Stimulated activated CD4-positive, alpha-beta T cell treated with anti-CD3 and anti-CD28 coated beads, Interleukin-4, amount 100 ng/mL, for 24 hours (primary cell): Measurements from ENCODE around the gene RNF111.
"Not testable (repeated sequence)": the region's sequence is repeated elsewhere in the genome, so short reads cannot be mapped to it uniquely, and the experiment has no call there.

ENCODE experiments used
- DNase-seq: peaks from one replicate; pipeline ENCODE4 v3.0.0-alpha.2; 2020

Gene RNF111

GRCh38 chr15:59140422-59141226, 153.2 kb downstream of the RNF111 start:
- DNase-seq: no peak

DNA sequence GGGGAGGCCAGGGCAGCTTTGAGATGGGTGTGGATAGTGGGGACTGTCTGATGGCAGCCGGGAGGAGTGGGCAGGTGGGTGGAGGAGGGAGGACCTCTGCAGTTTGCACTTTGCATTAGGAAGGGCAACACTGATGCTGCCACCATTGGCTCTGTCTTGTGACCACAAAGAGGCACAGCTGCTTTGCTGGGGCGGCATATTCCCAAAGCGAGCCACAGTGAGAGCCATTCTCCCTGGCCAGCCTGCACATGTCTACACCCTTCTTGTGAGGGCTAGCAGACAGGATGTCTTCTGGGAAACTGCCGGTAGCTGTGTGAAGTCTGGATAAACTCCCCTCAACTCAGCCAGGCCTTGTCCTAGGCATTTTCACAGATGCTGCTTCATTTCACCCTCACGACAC, 155.8 kb downstream of the RNF111 start:
- no peak for DNase-seq

- DNase-seq: not testable (repeated sequence)
Measured at GRCh38 chr15:59144594-59144993, 157.1 kb downstream of the RNF111 start.
